Liver (tissue), 9 donors: ENCODE results near the gene FREM2. TPM values are rescaled to one million over a fixed set of nuclear protein-coding genes. Genes with fewer than 3 reads are reported as not detected.

Experiments
- DNase-seq: peaks from one replicate; pipeline ENCODE4 v3.0.0-alpha.2; 2017; ENCODE audit warnings: low spot score
- H3K27ac ChIP-seq, 2 donors: one replicate each; pipeline ENCODE4 v1.7.0; 2013; ENCODE audit warnings: inconsistent platforms in 2 of 2, low read length in 2 of 2, control low read depth in 1 of 2, low read depth in 1 of 2, mild to moderate bottlenecking in 1 of 2
- H3K27me3 ChIP-seq, 4 donors: one replicate each; pipeline versions ENCODE4 v1.6.1 to v1.7.0; 2013; ENCODE audit warnings: low read length in 3 of 4, inconsistent platforms in 1 of 4, mild to moderate bottlenecking in 1 of 4, moderate library complexity in 1 of 4; ENCODE audit not compliant: control insufficient read depth in 4 of 4, insufficient read depth in 4 of 4
- H3K36me3 ChIP-seq, 4 donors: one replicate each; pipeline versions ENCODE4 v1.6.1 to v1.7.0; 2013; ENCODE audit warnings: low read length in 3 of 4, mild to moderate bottlenecking in 3 of 4, low read depth in 1 of 4, moderate library complexity in 1 of 4; ENCODE audit not compliant: control insufficient read depth in 4 of 4, insufficient read depth in 3 of 4
- H3K4me1 ChIP-seq, 4 donors: one replicate each; pipeline versions ENCODE4 v1.6.1 to v1.7.0; 2013; ENCODE audit warnings: low read length in 3 of 4, mild to moderate bottlenecking in 3 of 4, moderate library complexity in 1 of 4; ENCODE audit not compliant: control insufficient read depth in 4 of 4, insufficient read depth in 4 of 4
- H3K4me3 ChIP-seq, 3 donors: one replicate each; pipeline versions ENCODE4 v1.6.1 to v1.7.0; 2013; ENCODE audit warnings: low read length in 3 of 3, control low read depth in 1 of 3, low read depth in 1 of 3, mild to moderate bottlenecking in 1 of 3
- H3K9ac ChIP-seq, 2 donors: one replicate each; pipeline ENCODE4 v1.7.0; 2013; ENCODE audit warnings: low read length in 2 of 2, mild to moderate bottlenecking in 2 of 2, moderate library complexity in 2 of 2, control low read depth in 1 of 2, low read depth in 1 of 2
- H3K9me3 ChIP-seq, 4 donors: one replicate each; pipeline versions ENCODE4 v1.6.1 to v1.7.0; 2013; ENCODE audit warnings: low read length in 3 of 4; ENCODE audit not compliant: control insufficient read depth in 4 of 4
- EGR1 ChIP-seq, 2 donors: IDR thresholded peaks; 2 replicates each; pipeline ENCODE4 v1.6.1; 2016 to 2018; ENCODE audit warnings: antibody characterized with exemption in 2 of 2, low read depth in 2 of 2
- FOXA1 ChIP-seq: IDR thresholded peaks from 2 replicates; pipeline ENCODE4 v1.6.1; 2016; ENCODE audit warnings: antibody characterized with exemption
- FOXA2 ChIP-seq: IDR thresholded peaks from 2 replicates; pipeline ENCODE4 v1.6.1; 2016; ENCODE audit warnings: antibody characterized with exemption
- GABPA ChIP-seq, 2 donors: IDR thresholded peaks in 1 of 2; conservative IDR thresholded peaks in 1 of 2; 2 replicates each; pipeline ENCODE4 v1.6.1; 2016; ENCODE audit warnings: antibody characterized with exemption in 2 of 2, mild to moderate bottlenecking in 1 of 2, moderate library complexity in 1 of 2
- HNF4A ChIP-seq, 2 donors: conservative IDR thresholded peaks; 2 replicates each; pipeline ENCODE4 v1.6.1; 2016; ENCODE audit warnings: antibody characterized with exemption in 2 of 2, mild to moderate bottlenecking in 2 of 2
- HNF4G ChIP-seq: IDR thresholded peaks from 2 replicates; pipeline ENCODE4 v1.6.1; 2016; ENCODE audit warnings: antibody characterized with exemption
- JUND ChIP-seq, 2 donors: IDR thresholded peaks; 2 replicates each; pipeline ENCODE4 v1.6.1; 2016; ENCODE audit warnings: antibody characterized with exemption in 2 of 2
- NR2F2 ChIP-seq: IDR thresholded peaks from 2 replicates; pipeline ENCODE4 v1.6.1; 2016; ENCODE audit warnings: antibody characterized with exemption
- RAD21 ChIP-seq, 2 donors: IDR thresholded peaks; 2 replicates each; pipeline ENCODE4 v1.6.1; 2016; ENCODE audit warnings: antibody characterized with exemption in 2 of 2, mild to moderate bottlenecking in 2 of 2
- RXRA ChIP-seq, 2 donors: IDR thresholded peaks; 2 replicates each; pipeline ENCODE4 v1.6.1; 2017 to 2018; ENCODE audit warnings: antibody characterized with exemption in 2 of 2, mild to moderate bottlenecking in 1 of 2
- SP1 ChIP-seq: IDR thresholded peaks from 2 replicates; pipeline ENCODE4 v1.6.1; 2018; ENCODE audit warnings: antibody characterized with exemption, mild to moderate bottlenecking
- TAF1 ChIP-seq: conservative IDR thresholded peaks from 2 replicates; pipeline ENCODE4 v1.6.1; 2016; ENCODE audit warnings: antibody characterized with exemption, mild to moderate bottlenecking
- YY1 ChIP-seq: IDR thresholded peaks from 2 replicates; pipeline ENCODE4 v1.6.1; 2016; ENCODE audit warnings: antibody characterized with exemption, mild to moderate bottlenecking
- WGBS: extraction: QIAGEN DNeasy Blood & Tissue Kit; methylation state at CpG from one replicate; pipeline ENCODE4 v1.1.7; 2013; 5-methylcytosine and 5-hydroxymethylcytosine counted together
- polyA plus RNA-seq, 2 donors: library from polyadenylated mRNA; stranded (reverse) in 1 of 2; unstranded in 1 of 2; fragments of 200-250 nt in 1 of 2; fragments of >200 nt in 1 of 2; fragmentation: Nextera tagmentation in 1 of 2; extraction: Ambion mirVana in 1 of 2; gene quantifications; one replicate each; pipeline versions ENCODE4 v1.2.1 to v1.2.3, GENCODE V29; 2013 to 2015
- total RNA-seq, 2 donors: library from RNA; depleted of rRNA; stranded (reverse); fragments of >200 nt; gene quantifications; one replicate each; pipeline ENCODE4 v1.2.3, GENCODE V29; 2014
- TF ChIP-seq, protein P1 (sequence below): IDR thresholded peaks from 2 replicates; pipeline ENCODE4 v1.6.1; 2016; ENCODE audit warnings: antibody characterized with exemption
- TF ChIP-seq, protein P2 (sequence below): IDR thresholded peaks from 2 replicates; pipeline ENCODE4 v1.6.1; 2016; ENCODE audit warnings: antibody characterized with exemption
- TF ChIP-seq, protein P3 (sequence below): IDR thresholded peaks from 2 replicates; pipeline ENCODE4 v1.6.1; 2016; ENCODE audit warnings: antibody characterized with exemption, mild to moderate bottlenecking
- TF ChIP-seq, protein P4 (sequence below): IDR thresholded peaks from 2 replicates; pipeline ENCODE4 v1.6.1; 2016; ENCODE audit warnings: antibody characterized with exemption
- TF ChIP-seq, protein P5 (sequence below): fragments of 150-350 bp; IDR thresholded peaks from 2 replicates; pipeline ENCODE4 v1.5.1; 2017; ENCODE audit warnings: improper control_type of control experiment, low read depth, low read length; ENCODE audit not compliant: missing input control
- donor health status: healthy.
- donor health status: healthy.
- donor health status: healthy.
- donor health status: healthy.
- donor health status: healthy.

Gene FREM2
- total and polyA plus RNA-seq, 4 donors: 0.17 to 1.7 (median 0.37) TPM

DNA sequence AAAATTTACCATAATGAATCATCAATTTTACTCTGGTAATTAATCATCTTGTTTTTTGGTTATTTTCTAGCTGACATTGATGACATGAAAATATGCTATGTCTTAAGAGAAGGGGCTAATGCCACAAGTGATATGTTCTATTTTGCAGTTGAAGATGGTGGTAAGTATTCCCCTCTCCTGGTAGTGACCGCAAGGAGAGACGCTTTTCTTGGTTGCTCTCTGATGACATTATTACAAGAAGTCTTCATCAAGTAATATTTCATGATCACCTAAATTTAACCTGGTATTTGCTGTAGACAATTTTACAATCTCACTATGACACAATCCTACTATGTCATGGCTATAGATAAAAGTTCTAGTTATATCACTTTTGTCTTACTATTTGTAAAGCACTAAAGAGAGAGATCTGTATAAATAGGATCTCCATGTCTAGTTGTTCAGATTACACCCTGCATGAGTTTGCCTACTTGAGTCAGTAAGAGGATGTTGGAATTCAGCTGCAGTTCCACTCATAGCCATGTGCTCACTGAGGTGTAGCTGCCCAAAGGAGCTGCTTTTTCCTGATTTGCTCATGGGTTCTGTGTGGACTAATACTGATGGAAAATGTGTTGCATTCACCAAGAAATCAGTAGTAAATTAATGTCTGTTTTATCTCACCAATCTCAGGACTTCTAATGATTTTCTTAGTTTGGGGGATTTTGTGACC is 10.9 kb downstream of the FREM2 start:
- H3K4me1 ChIP-seq: no peaks in the 10 kb centered on the region
- no peaks in the 10 kb centered on the region for H3K27me3 ChIP-seq
- no peak overlapping the region for H3K4me3 ChIP-seq
- H3K27ac ChIP-seq: no peak overlapping the region
- WGBS: 89% methylated on average over 2 of the region's 2 CpGs
- no peaks in the 10 kb centered on the region for H3K36me3 ChIP-seq
- H3K9me3 ChIP-seq: no peaks in the 10 kb centered on the region
- TF ChIP-seq, protein P1, sequence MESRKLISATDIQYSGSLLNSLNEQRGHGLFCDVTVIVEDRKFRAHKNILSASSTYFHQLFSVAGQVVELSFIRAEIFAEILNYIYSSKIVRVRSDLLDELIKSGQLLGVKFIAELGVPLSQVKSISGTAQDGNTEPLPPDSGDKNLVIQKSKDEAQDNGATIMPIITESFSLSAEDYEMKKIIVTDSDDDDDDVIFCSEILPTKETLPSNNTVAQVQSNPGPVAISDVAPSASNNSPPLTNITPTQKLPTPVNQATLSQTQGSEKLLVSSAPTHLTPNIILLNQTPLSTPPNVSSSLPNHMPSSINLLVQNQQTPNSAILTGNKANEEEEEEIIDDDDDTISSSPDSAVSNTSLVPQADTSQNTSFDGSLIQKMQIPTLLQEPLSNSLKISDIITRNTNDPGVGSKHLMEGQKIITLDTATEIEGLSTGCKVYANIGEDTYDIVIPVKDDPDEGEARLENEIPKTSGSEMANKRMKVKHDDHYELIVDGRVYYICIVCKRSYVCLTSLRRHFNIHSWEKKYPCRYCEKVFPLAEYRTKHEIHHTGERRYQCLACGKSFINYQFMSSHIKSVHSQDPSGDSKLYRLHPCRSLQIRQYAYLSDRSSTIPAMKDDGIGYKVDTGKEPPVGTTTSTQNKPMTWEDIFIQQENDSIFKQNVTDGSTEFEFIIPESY: no peak
- TF ChIP-seq YY1 (no peak), RAD21 (IDR thresholded peaks at IDR 0.05) (no peak), JUND (IDR thresholded peaks at IDR 0.05) (no peak), TAF1 (no peak), FOXA1 (no peak), RXRA (IDR thresholded peaks at IDR 0.05) (no peak), HNF4A (conservative IDR thresholded peaks at IDR 0.05) (no peak), SP1 (no peak), FOXA2 (no peak), NR2F2 (no peak), HNF4G (no peak)
- TF ChIP-seq, protein P2, sequence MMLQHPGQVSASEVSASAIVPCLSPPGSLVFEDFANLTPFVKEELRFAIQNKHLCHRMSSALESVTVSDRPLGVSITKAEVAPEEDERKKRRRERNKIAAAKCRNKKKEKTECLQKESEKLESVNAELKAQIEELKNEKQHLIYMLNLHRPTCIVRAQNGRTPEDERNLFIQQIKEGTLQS: no peak
- TF ChIP-seq, protein P3, sequence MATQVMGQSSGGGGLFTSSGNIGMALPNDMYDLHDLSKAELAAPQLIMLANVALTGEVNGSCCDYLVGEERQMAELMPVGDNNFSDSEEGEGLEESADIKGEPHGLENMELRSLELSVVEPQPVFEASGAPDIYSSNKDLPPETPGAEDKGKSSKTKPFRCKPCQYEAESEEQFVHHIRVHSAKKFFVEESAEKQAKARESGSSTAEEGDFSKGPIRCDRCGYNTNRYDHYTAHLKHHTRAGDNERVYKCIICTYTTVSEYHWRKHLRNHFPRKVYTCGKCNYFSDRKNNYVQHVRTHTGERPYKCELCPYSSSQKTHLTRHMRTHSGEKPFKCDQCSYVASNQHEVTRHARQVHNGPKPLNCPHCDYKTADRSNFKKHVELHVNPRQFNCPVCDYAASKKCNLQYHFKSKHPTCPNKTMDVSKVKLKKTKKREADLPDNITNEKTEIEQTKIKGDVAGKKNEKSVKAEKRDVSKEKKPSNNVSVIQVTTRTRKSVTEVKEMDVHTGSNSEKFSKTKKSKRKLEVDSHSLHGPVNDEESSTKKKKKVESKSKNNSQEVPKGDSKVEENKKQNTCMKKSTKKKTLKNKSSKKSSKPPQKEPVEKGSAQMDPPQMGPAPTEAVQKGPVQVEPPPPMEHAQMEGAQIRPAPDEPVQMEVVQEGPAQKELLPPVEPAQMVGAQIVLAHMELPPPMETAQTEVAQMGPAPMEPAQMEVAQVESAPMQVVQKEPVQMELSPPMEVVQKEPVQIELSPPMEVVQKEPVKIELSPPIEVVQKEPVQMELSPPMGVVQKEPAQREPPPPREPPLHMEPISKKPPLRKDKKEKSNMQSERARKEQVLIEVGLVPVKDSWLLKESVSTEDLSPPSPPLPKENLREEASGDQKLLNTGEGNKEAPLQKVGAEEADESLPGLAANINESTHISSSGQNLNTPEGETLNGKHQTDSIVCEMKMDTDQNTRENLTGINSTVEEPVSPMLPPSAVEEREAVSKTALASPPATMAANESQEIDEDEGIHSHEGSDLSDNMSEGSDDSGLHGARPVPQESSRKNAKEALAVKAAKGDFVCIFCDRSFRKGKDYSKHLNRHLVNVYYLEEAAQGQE: no peak
- TF ChIP-seq, protein P4, sequence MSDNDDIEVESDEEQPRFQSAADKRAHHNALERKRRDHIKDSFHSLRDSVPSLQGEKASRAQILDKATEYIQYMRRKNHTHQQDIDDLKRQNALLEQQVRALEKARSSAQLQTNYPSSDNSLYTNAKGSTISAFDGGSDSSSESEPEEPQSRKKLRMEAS: no peak
- TF ChIP-seq, protein P5, sequence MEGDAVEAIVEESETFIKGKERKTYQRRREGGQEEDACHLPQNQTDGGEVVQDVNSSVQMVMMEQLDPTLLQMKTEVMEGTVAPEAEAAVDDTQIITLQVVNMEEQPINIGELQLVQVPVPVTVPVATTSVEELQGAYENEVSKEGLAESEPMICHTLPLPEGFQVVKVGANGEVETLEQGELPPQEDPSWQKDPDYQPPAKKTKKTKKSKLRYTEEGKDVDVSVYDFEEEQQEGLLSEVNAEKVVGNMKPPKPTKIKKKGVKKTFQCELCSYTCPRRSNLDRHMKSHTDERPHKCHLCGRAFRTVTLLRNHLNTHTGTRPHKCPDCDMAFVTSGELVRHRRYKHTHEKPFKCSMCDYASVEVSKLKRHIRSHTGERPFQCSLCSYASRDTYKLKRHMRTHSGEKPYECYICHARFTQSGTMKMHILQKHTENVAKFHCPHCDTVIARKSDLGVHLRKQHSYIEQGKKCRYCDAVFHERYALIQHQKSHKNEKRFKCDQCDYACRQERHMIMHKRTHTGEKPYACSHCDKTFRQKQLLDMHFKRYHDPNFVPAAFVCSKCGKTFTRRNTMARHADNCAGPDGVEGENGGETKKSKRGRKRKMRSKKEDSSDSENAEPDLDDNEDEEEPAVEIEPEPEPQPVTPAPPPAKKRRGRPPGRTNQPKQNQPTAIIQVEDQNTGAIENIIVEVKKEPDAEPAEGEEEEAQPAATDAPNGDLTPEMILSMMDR: no peak
- DNase-seq: no peak
- no peak overlapping the region for H3K9ac ChIP-seq

DNA sequence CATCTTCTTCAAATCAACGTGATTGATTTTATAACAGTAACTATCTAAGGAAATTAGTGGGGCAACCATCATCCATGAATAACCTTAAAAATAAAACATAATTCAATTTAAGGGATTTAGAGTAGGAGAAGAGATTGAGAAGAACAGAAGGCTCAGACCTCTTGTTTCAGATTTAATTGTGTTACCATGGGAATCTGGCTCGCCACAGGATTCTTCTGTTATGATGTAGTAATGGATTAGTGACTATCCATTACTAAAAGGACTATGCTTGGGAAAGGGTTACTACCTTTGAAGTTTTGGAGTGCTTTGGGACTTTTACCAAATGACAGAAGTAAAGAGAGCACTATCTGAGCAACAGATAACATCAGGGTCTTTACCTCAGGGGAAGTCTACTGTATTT is 13.2 kb downstream of the FREM2 start:
- H3K9me3 ChIP-seq: no peaks in the 10 kb centered on the region
- no peaks in the 10 kb centered on the region for H3K36me3 ChIP-seq
- WGBS: 88% methylated on average over 2 of the region's 2 CpGs
- TF ChIP-seq GABPA (IDR thresholded peaks at IDR 0.05 in 1 of 2, conservative IDR thresholded peaks at IDR 0.05 in 1 of 2) (no peak), JUND (IDR thresholded peaks at IDR 0.05) (no peak), TAF1 (no peak), EGR1 (IDR thresholded peaks at IDR 0.05; ENCODE audit: low read depth in 2 of 2) (no peak), SP1 (no peak), YY1 (no peak), FOXA2 (no peak)
- TF ChIP-seq, protein P2: no peak
- TF ChIP-seq, protein P1: no peak

More for the DNA sequence above, 13.2 kb downstream of the FREM2 start:
- DNase-seq: no peak
- H3K27ac ChIP-seq: no peak overlapping the region
- no peak overlapping the region for H3K4me3 ChIP-seq
- no peak overlapping the region for H3K9ac ChIP-seq
- no peaks in the 10 kb centered on the region for H3K27me3 ChIP-seq
- H3K4me1 ChIP-seq: no peaks in the 10 kb centered on the region
